Esophagus squamous epithelium (tissue), 4 donors: ENCODE data around the gene COX18.

ENCODE experiments used
- POLR2A ChIP-seq, 4 donors: fragments of 450-650 bp; IDR thresholded peaks; one replicate each; pipeline ENCODE4 v1.6.1; 2017; ENCODE audit warnings: antibody characterized with exemption in 4 of 4, mild to moderate bottlenecking in 4 of 4, moderate library complexity in 3 of 4
- TF ChIP-seq, protein P1 (sequence below), 6 experiments: fragments of 450-650 bp in 4 of 6; fragments of 200-600 bp in 2 of 6; sonication (generic) in 2 of 6; IDR thresholded peaks; one replicate each; pipeline ENCODE4 v1.5.1; 2016 to 2019; ENCODE audit warnings: antibody characterized with exemption in 6 of 6, mild to moderate bottlenecking in 4 of 6, moderate library complexity in 4 of 6

DNA sequence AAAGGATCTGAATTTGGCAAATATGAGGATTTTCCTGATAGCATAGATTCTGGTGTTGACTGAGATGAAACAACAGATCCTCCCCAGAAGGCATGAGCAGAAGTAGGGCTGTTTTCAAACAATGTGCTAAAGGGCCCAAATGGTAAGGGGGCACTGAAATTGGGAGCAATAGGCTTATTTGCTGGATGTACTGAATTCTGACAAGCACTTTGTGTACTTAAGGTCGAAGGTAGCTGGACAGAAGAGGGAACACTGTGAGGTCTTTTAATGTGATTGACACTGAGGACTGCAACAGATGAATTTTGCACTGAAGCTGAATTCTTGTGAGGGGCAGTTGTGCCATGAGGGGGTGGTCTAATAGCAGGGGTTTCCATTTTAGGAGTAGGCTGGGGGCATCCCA lies 21.2 kb upstream of the COX18 start:
- TF ChIP-seq, protein P1, sequence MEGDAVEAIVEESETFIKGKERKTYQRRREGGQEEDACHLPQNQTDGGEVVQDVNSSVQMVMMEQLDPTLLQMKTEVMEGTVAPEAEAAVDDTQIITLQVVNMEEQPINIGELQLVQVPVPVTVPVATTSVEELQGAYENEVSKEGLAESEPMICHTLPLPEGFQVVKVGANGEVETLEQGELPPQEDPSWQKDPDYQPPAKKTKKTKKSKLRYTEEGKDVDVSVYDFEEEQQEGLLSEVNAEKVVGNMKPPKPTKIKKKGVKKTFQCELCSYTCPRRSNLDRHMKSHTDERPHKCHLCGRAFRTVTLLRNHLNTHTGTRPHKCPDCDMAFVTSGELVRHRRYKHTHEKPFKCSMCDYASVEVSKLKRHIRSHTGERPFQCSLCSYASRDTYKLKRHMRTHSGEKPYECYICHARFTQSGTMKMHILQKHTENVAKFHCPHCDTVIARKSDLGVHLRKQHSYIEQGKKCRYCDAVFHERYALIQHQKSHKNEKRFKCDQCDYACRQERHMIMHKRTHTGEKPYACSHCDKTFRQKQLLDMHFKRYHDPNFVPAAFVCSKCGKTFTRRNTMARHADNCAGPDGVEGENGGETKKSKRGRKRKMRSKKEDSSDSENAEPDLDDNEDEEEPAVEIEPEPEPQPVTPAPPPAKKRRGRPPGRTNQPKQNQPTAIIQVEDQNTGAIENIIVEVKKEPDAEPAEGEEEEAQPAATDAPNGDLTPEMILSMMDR (IDR thresholded peaks at IDR 0.05), result no peak
- no peak for TF ChIP-seq POLR2A (IDR thresholded peaks at IDR 0.05)
